SK-N-SH (cell line): ENCODE data around the gene TRPV6.

Experiments used
- CTCF ChIP-seq: fragments of 200-600 bp; sonication (generic); IDR thresholded peaks from 2 replicates; pipeline ENCODE4 v1.6.1; 2017; ENCODE audit warnings: antibody characterized with exemption, mild to moderate bottlenecking, moderate library complexity
- ELF1 ChIP-seq: IDR thresholded peaks from 2 replicates; pipeline ENCODE4 v1.4.0; 2012
- EZH2phosphoT487 ChIP-seq: fragments of 200-600 bp; sonication (generic); IDR thresholded peaks from 2 replicates; pipeline ENCODE4 v1.6.1; 2017; ENCODE audit warnings: low read depth, mixed run types, mild to moderate bottlenecking, antibody characterized with exemption, moderate library complexity, borderline replicate concordance
- NFIC ChIP-seq: IDR thresholded peaks from 2 replicates; pipeline ENCODE4 v1.4.0; 2012; ENCODE audit warnings: borderline replicate concordance
- PBX3 ChIP-seq: IDR thresholded peaks from 2 replicates; pipeline ENCODE4; 2012
- TAF1 ChIP-seq: IDR thresholded peaks from 2 replicates; pipeline ENCODE4 v1.6.1; 2012; ENCODE audit warnings: low read depth, mild to moderate bottlenecking, low read length, moderate library complexity, borderline replicate concordance
- YY1 ChIP-seq: IDR thresholded peaks from 2 replicates; pipeline ENCODE4 v1.4.0; 2012; ENCODE audit warnings: low read depth, mild to moderate bottlenecking
- TF ChIP-seq, protein P1 (sequence below): IDR thresholded peaks from 2 replicates; pipeline ENCODE4 v1.6.1; 2012; ENCODE audit warnings: mild to moderate bottlenecking, low read depth, low read length, moderate library complexity

DNA sequence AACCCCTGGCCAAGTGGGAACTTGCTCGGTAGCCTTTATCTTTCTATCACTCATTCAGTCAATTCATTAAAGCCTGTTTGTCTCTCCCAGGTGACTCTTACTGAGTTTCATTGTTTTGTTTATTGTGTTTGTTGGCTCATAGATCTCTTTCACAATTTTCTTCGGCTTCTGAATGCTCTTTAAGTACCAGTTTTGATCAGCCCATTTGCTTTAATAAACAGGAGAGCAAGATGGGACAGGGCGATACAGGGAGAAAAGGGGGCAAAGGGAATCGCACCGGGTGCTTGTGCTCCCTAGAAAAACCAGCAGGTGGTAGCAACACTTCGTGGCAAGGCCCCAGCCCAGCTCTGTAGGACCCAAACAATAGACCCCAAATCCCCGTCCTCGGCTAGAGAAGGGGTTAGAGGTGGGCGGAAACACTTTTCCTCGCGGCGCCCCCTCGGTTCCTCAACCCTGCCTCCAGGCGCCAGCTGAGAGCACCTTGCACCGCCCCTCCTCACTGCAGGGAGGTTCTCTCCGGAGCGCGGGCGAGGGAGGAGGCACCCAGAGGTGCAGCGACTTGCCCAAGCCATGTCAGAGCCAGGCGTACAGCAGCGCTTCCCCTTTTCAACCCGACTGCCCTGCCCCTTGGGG lies 31.7 kb downstream of the TRPV6 start:
- no peak for TF ChIP-seq ELF1
- peak; percentile 96 for TF ChIP-seq CTCF
- no peak for TF ChIP-seq YY1
- no peak for TF ChIP-seq NFIC
- TF ChIP-seq, protein P1, sequence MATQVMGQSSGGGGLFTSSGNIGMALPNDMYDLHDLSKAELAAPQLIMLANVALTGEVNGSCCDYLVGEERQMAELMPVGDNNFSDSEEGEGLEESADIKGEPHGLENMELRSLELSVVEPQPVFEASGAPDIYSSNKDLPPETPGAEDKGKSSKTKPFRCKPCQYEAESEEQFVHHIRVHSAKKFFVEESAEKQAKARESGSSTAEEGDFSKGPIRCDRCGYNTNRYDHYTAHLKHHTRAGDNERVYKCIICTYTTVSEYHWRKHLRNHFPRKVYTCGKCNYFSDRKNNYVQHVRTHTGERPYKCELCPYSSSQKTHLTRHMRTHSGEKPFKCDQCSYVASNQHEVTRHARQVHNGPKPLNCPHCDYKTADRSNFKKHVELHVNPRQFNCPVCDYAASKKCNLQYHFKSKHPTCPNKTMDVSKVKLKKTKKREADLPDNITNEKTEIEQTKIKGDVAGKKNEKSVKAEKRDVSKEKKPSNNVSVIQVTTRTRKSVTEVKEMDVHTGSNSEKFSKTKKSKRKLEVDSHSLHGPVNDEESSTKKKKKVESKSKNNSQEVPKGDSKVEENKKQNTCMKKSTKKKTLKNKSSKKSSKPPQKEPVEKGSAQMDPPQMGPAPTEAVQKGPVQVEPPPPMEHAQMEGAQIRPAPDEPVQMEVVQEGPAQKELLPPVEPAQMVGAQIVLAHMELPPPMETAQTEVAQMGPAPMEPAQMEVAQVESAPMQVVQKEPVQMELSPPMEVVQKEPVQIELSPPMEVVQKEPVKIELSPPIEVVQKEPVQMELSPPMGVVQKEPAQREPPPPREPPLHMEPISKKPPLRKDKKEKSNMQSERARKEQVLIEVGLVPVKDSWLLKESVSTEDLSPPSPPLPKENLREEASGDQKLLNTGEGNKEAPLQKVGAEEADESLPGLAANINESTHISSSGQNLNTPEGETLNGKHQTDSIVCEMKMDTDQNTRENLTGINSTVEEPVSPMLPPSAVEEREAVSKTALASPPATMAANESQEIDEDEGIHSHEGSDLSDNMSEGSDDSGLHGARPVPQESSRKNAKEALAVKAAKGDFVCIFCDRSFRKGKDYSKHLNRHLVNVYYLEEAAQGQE, result no peak
- no peak for TF ChIP-seq EZH2phosphoT487
- TF ChIP-seq PBX3, result no peak
- TF ChIP-seq TAF1, result no peak
